Measurements from ENCODE around the gene ANKLE2. TPM values are rescaled to one million over a fixed set of nuclear protein-coding genes. Genes with fewer than 3 reads are reported as not detected.

Gene ANKLE2
- total and polyA plus RNA-seq, 2 of the 8 experiments (the other 6 are each of a cell fraction or from before 2014, with no cell fraction given), result 41.0 to 64.9 TPM

DNA sequence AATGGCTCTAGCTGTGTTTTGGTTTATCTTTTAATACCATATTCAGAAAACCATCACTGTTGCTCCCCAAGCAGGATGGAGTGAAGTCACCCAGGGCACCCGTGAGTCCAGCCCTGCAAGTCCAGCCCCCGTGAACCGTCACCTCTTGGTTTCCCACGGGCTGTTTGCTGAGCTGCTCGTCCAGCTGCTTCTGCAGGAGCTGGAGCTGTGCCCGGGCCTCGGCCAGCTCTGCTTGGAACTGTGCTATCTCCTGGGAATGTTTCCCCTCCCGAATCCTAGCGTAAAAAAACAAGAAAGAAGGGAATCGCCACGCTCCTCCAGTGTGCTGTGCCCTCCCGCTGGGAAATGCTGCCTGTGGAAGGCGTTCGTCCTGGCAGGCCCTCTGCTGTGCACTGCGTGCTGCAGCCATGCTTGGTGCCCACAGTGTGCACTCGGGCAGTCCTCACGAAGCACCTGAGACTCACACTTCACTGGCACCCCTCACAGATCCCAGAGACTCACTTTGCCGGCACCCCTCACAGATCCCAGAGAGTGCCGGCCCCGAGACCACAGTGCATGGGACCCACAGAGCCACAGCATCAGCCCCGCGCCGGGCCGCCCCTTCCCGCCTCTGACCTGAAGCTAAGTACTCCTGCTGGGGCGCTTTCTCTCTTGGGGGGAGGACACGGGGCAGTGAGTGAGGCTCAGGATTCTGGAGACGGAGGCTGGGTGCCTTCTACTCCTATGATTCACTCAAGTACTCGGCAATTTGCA lies 15.4 kb upstream of the ANKLE2 start:
- no peak overlapping the region for H2BK20ac ChIP-seq (ENCODE audit: low read length)
- WGBS, 2 experiments (ENCODE audit: extremely low coverage in 1 of 2, insufficient coverage in 1 of 2, insufficient read length in 1 of 2, insufficient replicate concordance in 2 of 2, low coverage in 1 of 2, low lambda C conversion rate in 2 of 2, missing lambda C conversion rate in 1 of 2), result 92% methylated on average over 29 of the region's 29 CpGs; no CpG with 5 or more reads in 1 of the 2 experiments
- H3K23ac ChIP-seq (ENCODE audit: insufficient read length), result no peak overlapping the region
- FAIRE-seq (no peak), DNase-seq (ENCODE audit: low read depth in 1 of 2, low spot score in 2 of 2) (no peak)
- H2BK120ac ChIP-seq (replicated peaks; ENCODE audit: low read depth, low read length), result no peak overlapping the region
- no peak overlapping the region for H4K91ac ChIP-seq (replicated peaks; ENCODE audit: insufficient read length, low read length)
- H3K4me2 ChIP-seq (ENCODE audit: insufficient read depth in 1 of 2, low read depth in 2 of 2, low read length in 2 of 2), result no peak overlapping the region
- H2BK12ac ChIP-seq (ENCODE audit: low read depth, low read length), result no peak overlapping the region
- H3K56ac ChIP-seq (replicated peaks; ENCODE audit: insufficient read length, low read depth, low read length), result no peak overlapping the region
- H3K4me1 ChIP-seq (replicated peaks in 1 of 4; ENCODE audit: control insufficient read depth in 3 of 4, insufficient read depth in 4 of 4, low read length in 3 of 4), result no peaks in the 10 kb centered on the region
- H3K4ac ChIP-seq (replicated peaks; ENCODE audit: insufficient read length, low read depth, low read length), result no peak overlapping the region
- no peaks in the 10 kb centered on the region for H3K9me3 ChIP-seq (ENCODE audit: insufficient read depth in 2 of 2, low read depth in 1 of 2, low read length in 1 of 2)
- peaks cover 0 to 4% of the 10 kb centered on the region in 2 experiments for H4K20me1 ChIP-seq (replicated peaks in 1 of 2; ENCODE audit: control insufficient read depth in 1 of 2, insufficient read depth in 2 of 2, low read length in 2 of 2)
- no peak overlapping the region for H3K9ac ChIP-seq (replicated peaks in 1 of 4; ENCODE audit: extremely low read depth in 1 of 4, low read depth in 3 of 4, low read length in 3 of 4)
- H4K5ac ChIP-seq (ENCODE audit: insufficient read length, low read depth, low read length), result no peak overlapping the region
- H3K14ac ChIP-seq (ENCODE audit: insufficient read length), result no peak overlapping the region
- H3K18ac ChIP-seq (ENCODE audit: extremely low read depth, low read length), result no peak overlapping the region
- ChIA-PET CTCF (ENCODE audit: partially characterized antibody) (interaction anchor here (1.4 kb wide), 1 partner anchor 10 kb away, joined by 3 read pairs; no protein-coding TSS in a partner anchor), POLR2A (ENCODE audit: partially characterized antibody) (interaction anchor here (0.9 to 3.7 kb wide), 9 partner anchors 9 to 66 kb away, joined by 3 to 30 read pairs (median 5); partner anchors contain the start of genes ANKLE2 and PGAM5)
- TF ChIP-seq PHF8 (conservative IDR thresholded peaks at IDR 0.05; ENCODE audit: low read depth, low read length), result no peak
- TF ChIP-seq, protein P1, sequence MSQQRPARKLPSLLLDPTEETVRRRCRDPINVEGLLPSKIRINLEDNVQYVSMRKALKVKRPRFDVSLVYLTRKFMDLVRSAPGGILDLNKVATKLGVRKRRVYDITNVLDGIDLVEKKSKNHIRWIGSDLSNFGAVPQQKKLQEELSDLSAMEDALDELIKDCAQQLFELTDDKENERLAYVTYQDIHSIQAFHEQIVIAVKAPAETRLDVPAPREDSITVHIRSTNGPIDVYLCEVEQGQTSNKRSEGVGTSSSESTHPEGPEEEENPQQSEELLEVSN (IDR thresholded peaks at IDR 0.05), result no peak
- TF ChIP-seq RAD21 (IDR thresholded peaks at IDR 0.05 in 1 of 2, conservative IDR thresholded peaks at IDR 0.05 in 1 of 2; ENCODE audit: low read depth in 2 of 2, low read length in 2 of 2), result no peak
- no peak for TF ChIP-seq MAFK (IDR thresholded peaks at IDR 0.05; ENCODE audit: low read depth, low read length)
- TF ChIP-seq NANOG (IDR thresholded peaks at IDR 0.05; ENCODE audit: insufficient read depth, low read depth, low read length, poor library complexity, severe bottlenecking), result no peak
- no peak for TF ChIP-seq JUN (IDR thresholded peaks at IDR 0.05; ENCODE audit: low read depth, low read length)
- no peak for TF ChIP-seq SRF (IDR thresholded peaks at IDR 0.05; ENCODE audit: low read depth, low read length)
- no peak for TF ChIP-seq POU5F1 (IDR thresholded peaks at IDR 0.05; ENCODE audit: low read depth, low read length)
- H4K8ac ChIP-seq (ENCODE audit: extremely low read depth, insufficient read depth, low read length), result no peak overlapping the region; the same call in 1 of the 2 replicates
- H3K4me3 ChIP-seq (ENCODE audit: extremely low read depth in 1 of 4, insufficient read depth in 2 of 4, low read depth in 3 of 4, low read length in 4 of 4), result no peak overlapping the region
- H3K79me2 ChIP-seq (ENCODE audit: control insufficient read depth in 1 of 2, insufficient read depth in 2 of 2, low read length in 2 of 2), result no peaks in the 10 kb centered on the region
- H2AK5ac ChIP-seq (ENCODE audit: low read depth, low read length), result no peak overlapping the region
- H3K27me3 ChIP-seq (replicated peaks in 1 of 4; ENCODE audit: control insufficient read depth in 3 of 4, extremely low read depth in 1 of 4, insufficient read depth in 3 of 4, low read length in 3 of 4), result no peaks in the 10 kb centered on the region
- no peak overlapping the region for H2BK15ac ChIP-seq (ENCODE audit: low read length)
- no peaks in the 10 kb centered on the region; the same call in none of the 2 replicates for H3K79me1 ChIP-seq (ENCODE audit: low read depth, low read length)
- H3K23me2 ChIP-seq (ENCODE audit: low read depth, low read length), result no peaks in the 10 kb centered on the region
- peaks cover 26 to 57% (median 48%) of the 10 kb centered on the region in 4 experiments for H3K36me3 ChIP-seq (ENCODE audit: control insufficient read depth in 2 of 4, insufficient read depth in 4 of 4, low read length in 3 of 4)
- no peak overlapping the region for H2AFZ ChIP-seq (ENCODE audit: low read length)
- no peak overlapping the region for H2BK5ac ChIP-seq (ENCODE audit: low read depth, low read length)
- no peak overlapping the region for H3K27ac ChIP-seq (ENCODE audit: low read depth, low read length)

Measured in H1 (cell line).